ENCODE data around the gene ADCY9. TPM values are rescaled to one million over a fixed set of nuclear protein-coding genes. Genes with fewer than 3 reads are reported as not detected.
"Not testable (repeated sequence)": the region's sequence is repeated elsewhere in the genome, so short reads cannot be mapped to it uniquely, and the experiment has no call there.

ADCY9 gene
- polyA plus RNA-seq, 12 donors = 12.3 to 17.8 (median 14.5) TPM; not detected in 1

DNA sequence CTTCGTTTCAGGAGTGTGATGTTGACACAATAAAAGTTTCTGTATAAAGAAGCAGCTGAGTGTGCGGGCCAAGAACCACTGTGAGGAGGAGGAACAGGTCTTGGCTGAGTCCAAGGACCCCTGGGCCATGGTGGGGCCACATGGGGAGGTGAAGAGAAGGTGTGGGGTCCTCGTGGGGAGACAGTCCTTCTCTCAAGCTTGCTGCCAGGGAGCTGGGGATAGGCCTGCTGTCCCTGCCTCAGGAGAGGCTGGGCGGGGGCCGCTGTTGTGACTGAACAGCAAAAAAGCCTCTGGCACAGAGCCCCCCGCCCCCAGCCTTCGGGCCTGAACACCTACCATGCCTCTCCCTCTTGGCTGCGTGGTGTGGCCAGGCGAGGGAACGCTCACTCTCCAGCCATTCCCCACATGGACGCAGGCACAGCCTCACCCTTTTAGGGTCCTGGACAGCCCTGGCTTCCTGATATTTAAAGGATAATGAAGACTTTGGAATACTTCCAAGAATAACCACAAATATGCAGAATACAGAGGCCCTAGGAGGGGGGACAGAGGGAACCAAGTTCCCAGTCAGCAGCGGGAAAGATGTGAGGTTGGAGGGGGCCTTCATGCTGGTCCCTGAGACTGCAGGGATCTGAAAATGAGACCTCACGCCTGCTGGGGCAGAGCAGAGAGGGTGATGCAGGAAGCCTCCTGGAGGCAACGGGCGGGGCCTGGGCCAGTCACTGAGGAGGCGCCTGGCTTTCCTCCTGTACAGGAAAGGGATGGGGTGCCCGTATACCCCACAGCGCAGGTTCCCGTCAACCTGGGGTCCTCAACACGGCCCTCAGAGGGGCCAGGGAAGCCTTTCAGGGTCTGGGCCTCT is 135.8 kb downstream of the ADCY9 start:
- DNase-seq = peak; percentile 72

DNA sequence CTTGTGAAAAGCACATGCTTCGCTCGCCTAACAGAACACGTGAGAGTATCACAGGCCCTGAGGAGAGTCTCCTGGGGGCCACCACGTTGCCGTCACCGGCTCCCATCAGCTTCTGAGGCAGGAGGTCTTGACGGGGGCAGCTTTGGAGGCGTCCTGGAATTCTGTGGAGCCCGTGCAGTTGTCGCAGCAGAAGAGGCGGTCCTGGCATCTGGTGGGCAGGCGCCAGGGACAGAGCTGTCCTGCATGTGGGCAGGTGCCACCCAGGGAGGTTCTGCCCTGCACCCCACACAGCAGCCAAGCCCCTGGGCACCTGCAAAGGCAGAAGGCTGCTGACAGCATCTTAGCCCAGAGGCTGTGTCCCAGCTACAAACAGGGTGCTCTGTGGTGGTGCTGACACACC is 136.7 kb downstream of the ADCY9 start:
- DNase-seq = no peak

DNA sequence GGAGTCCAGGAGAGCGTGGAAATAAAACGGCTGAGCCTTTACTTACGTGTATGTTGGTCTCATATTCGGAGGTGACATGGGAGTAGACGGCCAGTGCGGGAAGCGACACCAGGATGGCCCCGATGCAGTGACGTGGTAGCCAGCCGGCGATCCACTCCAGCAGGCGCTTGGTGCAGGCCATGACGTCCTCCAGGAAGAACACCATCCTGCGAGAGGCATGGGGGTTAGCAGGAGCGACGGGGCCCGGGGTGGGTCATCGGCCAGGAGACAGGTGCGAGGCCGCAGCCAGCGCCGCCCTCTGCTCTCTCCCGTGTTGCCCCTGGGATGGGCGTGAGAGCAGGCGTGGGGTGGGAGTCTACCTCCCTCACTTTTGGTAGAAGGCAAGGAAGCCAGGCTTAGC is 137.2 kb downstream of the ADCY9 start:
- no peak for DNase-seq

DNA sequence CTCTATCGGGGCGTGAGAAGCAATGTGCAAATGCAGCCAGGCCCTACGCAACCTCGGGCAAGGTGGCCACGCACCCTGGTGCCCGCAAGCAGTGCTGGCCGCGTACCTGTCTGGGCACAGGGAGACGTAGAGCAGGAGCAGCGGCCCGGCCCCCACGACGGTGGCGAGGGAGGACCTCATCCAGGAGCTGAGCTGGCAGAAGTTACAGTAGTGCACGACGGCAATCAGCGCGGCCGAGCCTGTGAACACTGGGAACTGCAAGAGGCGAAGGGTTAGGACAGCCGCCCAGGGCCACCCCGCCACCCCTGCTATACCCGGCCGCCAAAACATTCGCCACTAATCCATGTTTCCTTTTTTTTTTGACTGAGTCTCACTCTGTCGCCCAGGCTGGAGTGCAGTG is 138.9 kb downstream of the ADCY9 start:
- DNase-seq = no peak

DNA sequence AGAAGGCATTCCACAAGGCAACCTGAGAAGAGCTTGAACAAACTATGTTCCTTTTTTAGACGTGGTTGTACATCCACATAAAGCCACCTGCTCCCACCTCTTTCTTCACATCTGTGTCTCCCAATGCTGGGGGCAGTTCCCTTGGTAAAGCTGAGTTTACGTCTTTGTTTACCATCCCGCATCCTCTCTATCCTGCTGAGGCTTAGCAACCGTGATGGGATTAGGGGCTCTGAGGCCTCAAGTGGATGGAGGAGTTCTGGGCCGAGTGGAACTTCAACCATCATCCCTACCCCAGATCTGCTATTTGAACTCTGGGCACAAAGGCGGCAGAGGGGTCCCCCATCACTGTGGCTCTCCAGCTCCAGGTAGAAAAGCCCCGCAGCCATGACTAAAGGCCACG is 141.5 kb downstream of the ADCY9 start:
- no peak for DNase-seq

DNA sequence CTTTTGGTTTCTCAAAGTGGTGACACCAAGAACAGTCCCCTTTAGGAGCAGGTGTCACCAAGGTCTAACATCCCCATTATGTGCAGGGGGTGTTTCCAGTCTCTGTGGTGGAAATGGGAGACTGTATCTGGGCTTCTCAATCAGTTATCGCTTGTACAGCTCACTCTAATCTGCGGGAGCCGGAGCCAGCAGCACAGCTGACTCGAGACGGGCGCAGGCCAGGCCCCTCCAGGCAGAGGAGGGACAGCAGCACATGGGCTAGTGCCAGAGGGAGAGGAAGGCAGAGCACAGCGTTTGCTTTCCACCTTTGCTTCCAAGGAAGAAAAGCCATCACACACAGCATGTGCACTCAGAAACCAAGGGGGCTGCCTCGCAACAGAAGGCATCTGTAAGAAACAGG is 144.5 kb downstream of the ADCY9 start:
- no peak for DNase-seq

DNA sequence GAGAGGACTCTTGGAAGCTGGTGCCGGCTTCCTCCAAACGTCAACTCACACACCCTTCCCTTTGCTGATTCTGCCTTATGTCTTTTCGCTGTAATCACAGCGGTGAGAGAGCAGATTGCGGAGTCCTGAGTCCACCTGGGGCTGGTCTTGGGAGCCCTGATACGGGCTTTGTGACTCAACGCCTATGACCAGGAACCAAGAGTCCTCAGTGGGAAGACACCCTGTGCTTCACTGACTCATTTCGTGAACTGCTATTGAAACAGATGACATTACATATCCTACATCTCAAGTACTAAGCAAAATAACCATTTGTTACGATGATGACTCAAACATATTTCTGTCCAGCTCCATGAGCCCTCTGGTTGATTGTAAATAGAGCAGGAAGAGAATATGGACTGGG is 145.0 kb downstream of the ADCY9 start:
- no peak for DNase-seq

DNA sequence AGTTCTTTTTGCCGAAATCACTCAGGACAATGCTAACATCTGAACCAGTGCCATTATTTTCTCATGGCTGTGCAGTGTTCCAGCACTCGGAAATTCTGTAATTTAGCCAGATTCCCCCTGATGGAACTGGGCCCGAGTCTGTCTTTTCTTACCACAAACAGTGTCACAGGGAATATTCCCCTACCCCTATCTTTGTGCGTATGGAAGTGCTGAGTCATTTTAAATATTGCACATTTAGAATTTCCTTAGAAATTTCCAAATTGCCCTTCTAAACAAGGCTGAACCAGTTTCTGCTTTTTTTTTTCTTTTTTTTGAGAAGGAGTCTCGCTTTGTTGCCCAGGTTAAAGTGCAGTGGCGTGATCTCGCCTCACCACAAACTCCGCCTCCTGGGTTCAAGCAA is 147.7 kb downstream of the ADCY9 start:
- no peak for DNase-seq

DNA sequence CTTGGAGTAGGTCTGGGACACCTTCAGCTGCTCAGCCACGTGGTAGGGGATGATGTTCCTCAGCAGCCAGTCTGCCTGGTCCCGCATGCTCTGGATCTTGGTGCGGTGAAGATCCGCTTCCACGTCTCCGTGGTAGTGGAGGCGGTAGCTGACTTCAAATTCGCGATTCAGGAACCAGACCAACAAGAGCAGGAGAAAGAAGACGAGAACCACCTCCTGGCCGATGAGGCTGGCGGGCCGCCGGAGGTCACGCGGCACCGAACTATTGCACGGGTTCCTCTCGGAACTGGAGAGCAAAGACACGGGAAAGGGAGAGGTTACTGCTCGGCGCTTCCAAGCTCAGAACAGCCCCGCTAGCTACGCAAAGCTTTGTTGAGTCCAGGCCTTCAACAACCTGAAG is 149.6 kb downstream of the ADCY9 start:
- no peak for DNase-seq

DNA sequence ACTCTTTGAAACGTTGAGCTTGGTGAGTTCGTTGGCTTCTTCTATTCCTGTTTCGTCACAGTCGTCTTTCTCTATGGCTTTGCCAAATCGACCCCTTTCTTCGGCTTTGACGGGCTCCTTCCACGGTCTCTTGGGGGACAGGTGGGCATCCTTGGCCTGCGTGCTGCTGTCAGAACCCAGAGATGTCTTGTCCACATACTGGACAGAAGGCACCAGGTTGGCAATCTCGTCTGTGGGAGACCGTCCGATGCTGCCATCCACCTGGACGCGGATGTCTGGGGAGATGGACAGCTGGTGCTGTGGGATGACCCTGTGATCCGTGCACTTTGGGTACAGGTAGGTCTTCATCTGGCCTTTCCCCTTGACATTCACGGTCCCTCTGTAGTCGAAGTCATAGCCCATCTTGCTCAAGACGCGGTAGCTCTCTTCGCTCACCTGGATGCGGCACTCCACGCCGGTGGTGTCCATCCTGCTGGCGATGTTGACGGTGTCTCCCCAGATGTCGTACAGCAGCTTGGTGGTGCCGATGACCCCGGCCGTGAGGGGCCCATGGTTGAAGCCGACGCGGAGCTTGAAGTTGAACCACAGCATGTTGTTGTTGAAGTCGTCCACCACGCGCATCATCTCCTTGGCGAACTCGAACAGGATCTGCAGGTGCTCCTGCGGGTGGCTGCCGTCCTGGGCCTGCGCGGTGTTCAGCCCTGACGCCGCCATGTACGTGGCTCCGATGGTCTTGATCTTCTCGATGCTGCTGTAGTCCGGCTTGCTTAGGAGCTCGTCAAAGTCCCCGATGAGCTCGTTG is 150.3 kb downstream of the ADCY9 start:
- no peak for DNase-seq

DNA sequence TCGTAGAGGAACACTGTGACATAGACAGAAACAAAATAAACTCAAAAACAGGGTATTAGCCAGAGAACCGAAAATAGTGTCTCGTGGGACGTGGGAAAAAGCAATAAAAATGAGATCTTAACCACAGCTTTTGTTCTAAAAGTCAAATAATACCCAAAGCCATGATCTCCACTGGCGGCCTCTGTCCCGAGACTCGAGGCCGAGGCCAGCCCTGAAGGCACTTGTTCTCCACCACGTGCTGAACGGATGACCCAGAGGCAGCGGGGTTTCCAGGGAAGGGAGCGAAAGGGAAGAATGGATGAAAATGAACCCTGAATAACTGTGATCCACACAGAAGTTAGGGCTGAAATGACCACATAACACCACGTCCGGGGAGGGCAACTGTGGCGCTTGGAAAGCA is 150.9 kb downstream of the ADCY9 start:
- no peak for DNase-seq

DNA sequence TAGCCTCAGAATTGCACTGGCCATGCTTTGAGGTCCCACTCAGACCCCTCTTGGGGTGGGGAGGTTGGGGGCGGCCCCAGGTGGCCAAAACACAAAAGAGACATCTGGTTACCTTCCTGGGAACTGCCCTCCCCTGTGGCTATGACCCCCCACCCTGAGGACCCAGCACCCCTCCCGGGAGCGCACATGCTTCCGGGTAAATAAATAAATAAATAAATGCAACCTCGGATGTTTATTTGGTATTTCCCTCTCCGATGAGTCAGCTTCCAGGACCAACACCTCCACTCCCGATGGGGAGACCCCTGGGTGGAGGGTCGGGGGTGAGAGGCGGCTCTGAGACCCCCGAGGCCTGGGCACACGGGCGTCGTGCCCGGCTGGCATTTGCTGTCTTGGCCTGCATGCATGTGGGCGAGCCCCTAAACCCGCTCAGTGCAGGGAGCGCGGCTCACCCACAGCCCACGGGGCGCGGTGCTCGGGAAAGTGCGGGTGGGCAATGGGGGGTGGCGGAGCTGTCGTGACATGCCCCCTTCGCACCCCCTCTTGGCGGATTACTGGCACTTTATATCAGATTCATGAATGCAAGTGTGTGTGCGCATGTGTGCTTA is 151.5 kb downstream of the ADCY9 start:
- no peak for DNase-seq

DNA sequence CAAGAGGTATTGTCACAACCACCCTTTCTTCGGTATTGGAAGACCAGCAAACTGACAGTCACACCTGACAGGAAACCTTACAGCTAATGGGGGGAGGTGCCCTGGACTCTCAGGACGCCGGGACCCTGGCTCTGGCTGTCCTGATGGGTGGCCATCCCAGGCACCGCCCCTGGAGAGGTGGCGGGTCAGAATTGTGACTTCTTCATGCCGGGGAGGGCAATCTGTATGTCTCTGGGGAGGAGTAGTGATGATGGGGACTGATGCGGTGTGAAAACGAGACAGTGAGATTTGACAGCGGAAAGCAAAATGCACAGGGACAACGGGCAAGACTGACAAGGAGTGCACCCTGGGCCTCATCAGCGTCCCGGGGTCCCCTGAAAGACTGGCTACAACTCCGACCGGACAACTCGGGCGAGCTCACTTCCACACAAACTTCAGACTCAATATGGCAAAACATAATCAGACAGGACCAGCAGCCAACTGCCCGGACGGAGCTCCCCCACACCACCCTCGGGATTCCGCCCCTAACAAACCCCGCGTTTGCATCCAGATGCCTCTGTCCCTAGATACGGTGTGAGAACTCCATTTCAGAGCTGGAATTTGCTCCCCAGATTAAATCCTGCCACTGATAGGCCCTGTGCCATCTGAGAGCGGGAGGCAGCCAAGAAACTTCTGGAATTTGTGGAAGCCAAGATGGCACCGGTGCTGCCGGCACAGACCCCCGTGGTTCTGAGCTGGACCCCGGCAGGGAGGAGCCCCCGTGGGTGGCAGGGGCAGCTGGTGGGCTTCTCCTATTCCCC is 152.2 kb downstream of the ADCY9 start:
- DNase-seq = no peak

DNA sequence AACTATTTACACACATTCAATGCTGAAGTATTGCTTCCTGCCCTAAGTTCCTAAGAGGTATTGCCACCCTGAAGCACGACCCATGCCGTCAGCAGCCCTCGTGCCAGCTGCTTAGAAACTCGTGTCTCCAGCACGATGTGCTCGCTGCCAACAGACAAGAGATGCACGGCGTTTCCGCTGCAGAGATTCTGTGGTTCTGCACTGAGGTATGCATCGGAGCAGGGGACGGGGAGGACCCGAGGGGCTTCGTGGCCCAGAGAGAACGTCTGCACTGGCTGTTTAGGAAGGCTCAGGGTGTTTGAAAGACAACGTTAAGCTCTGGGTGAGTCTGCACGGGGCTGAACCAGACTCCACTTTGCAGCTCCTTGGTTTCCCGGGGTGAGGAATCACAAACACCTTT is 153.0 kb downstream of the ADCY9 start:
- no peak for DNase-seq

DNA sequence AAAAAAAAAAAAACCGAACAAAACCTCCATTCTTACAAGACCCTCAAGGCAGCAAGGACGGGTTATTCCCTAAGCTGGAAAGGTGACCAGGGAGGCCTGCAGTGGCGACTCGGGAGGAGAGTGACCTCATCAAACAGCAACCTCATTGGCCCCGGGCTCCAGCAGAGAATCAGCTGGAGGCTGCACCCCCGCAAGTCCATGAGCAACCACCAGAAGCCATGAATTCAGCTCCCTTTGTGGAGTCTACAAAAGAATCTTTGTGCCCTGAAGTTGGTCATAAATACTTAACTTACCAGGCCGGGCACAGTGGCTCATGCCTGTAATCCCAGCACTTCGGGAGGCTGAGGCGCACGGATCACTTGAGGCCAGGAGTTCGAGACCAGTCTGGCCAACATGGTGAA is 154.8 kb downstream of the ADCY9 start:
- DNase-seq = no peak

DNA sequence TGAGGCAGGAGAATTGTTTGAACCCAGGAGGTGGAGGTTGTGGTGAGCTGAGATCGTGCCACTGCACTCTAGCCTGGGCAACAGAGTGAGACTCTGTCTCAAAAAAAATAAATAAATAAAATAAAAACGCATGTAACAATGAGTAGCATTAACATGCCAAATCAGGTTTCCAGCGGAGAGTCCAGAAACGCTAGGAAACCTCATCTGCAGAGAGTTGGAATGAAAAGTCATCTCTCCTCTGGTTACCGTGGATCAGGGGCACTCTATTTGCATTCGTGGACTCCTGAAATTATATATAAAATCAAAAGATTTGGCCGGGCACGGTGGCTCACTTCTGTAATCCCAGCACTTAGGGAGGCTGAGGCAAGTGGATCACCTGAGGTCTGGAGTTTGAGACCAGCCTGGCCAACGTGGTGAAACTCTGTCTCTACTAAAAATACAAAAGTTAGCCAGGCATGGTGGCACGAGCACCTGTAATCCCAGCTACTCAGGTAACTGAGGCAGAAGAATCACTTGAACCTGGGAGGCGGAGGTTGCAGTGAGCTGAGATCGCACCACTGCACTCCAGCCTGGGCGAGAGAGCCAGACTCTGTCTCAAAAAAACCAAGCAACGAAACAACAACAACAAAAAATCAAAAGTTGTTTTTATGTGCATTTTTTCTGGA is 156.2 kb downstream of the ADCY9 start:
- DNase-seq = not testable (repeated sequence)

DNA sequence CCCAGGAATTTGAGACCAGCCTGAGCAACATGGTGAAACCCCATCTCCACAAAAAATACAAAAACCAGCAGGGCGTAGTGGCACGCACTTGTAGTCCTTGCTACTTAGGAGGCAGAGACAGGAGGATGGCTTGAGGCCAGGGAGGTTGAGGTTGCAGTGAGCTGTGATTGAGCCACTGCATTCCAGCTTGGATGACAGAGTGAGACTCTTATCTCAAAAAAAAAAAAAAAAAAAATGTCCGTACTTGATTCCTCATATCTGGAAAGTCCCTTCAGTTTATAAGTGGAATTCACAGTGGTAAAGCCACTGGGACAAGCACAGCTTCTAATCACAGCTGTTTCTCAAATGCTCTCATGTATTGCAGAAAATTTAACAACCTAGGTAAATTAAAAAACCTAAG is 157.1 kb downstream of the ADCY9 start:
- DNase-seq = no peak

DNA sequence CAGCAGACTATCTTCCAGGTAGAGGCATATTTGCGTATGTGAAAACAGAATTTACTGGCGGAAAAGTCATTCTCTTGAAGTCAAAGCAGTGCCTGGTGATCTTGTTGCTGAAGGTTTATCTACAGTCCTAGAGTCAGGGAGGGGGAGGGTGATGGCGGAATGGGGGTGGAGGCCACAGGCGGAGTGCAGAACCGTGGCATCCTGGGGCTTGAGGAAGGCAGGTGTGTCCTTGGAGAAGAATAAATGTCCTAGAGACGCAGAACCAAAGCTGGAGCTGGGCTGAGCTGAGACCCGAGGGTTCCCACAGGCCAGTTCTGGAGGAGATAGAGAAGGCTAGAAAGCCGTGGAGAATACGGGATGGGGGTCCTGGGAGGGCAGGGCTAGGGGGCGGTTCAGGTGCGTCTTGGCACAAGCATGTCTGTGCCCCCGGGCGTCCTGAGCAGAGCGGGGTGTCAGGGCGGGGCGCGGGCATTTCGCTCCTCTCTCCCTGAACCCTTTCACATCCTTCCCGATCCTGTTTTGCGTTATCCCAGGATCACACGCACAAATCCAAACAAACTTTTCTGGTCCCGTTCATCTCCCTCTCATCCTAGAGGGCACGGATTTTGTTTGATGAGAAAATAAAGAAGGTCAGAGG is 158.8 kb downstream of the ADCY9 start:
- DNase-seq = no peak

DNA sequence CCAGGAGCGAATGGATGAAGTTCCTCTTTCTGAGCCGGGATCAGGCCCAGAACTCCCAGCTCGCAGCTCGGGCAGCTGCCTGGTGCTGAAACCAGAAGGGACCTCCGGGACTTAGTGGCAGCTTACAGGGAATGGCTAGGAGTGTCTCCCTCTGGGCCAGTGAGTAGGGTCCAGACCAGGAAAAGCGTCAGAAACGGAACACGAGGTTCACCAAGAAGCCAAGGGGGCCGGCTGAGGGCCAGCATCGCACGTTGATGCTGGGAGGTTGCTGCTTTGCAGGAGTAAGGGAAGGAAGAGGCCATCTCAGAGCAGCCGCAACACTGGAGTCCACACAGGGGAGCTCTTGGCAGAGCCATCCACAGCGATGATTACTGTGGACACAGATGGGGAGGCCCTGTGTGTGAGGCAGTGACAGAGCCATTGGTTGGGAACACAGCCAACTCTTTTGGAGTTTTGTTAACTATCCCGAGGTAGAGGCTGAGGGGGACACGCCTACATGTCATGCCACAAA is 161.8 kb downstream of the ADCY9 start:
- DNase-seq = no peak

DNA sequence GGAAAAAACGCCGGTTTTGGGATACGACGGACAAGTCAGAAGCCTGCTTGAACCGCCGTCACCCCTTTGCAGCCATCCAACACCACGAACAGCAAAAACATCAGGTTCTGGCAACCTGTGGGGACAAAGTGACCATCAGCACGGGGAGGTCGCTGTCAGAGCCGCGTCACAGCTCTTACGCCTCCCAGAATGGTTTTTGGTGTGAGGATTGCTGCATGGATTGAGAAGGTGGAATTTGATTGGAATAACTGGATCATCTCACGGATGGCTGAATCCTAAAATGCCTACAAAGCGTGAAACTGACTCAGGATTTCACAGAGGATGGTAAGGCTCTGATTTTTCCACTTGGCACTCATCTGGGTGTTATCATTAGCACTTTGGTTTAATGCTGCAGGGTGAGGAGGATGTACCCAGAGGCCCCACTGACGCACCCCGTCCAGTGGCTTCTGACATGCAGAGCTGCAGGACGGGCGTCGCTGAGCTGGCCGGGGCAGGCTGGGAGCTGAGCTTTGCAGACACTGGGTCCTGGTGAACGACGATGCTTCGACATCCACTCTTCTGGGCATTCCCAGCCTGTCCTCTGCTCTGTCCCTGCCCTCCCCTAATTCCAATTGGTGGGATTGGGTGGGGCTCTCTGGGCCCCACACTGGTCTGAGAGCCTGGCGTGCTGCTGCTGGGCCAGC is 162.4 kb downstream of the ADCY9 start:
- DNase-seq = no peak
